Right lobe of liver (tissue), 4 donors: Measurements from ENCODE around the gene BMP8A.

Source experiments
- CTCF ChIP-seq, 4 donors: fragments of 200-600 bp in 3 of 4; fragments of 450-650 bp in 1 of 4; IDR thresholded peaks; one replicate each; pipeline versions ENCODE4 v1.5.1 to v1.8.0; 2016 to 2022; ENCODE audit warnings: antibody characterized with exemption in 4 of 4, mild to moderate bottlenecking in 2 of 4
- POLR2A ChIP-seq: fragments of 450-650 bp; IDR thresholded peaks from one replicate; pipeline ENCODE4 v1.6.1; 2017; ENCODE audit warnings: antibody characterized with exemption, mild to moderate bottlenecking
- donor health status: DM: no; HTN: no; CAD: no.
- donor health status: DM: no; HTN: no; CAD: no.
- donor health status: DM: no; HTN: yes; CAD: no.

- TF ChIP-seq CTCF (IDR thresholded peaks at IDR 0.05) (no peak), POLR2A (no peak)
Measured at GRCh38 chr1:39574646-39575045, 83.2 kb downstream of the BMP8A start.
